Fibroblast of peridontal ligament (primary cell): ENCODE measurements around the gene RLBP1.

Experiments
- DNase-seq: peaks from one replicate; pipeline ENCODE4 v3.0.0-alpha.2; 2010; ENCODE audit errors: extremely low read depth

RLBP1 gene

GRCh38 chr15:89206908-89207331, 14.5 kb downstream of the RLBP1 start:
- DNase-seq, result peak; percentile 64

DNA sequence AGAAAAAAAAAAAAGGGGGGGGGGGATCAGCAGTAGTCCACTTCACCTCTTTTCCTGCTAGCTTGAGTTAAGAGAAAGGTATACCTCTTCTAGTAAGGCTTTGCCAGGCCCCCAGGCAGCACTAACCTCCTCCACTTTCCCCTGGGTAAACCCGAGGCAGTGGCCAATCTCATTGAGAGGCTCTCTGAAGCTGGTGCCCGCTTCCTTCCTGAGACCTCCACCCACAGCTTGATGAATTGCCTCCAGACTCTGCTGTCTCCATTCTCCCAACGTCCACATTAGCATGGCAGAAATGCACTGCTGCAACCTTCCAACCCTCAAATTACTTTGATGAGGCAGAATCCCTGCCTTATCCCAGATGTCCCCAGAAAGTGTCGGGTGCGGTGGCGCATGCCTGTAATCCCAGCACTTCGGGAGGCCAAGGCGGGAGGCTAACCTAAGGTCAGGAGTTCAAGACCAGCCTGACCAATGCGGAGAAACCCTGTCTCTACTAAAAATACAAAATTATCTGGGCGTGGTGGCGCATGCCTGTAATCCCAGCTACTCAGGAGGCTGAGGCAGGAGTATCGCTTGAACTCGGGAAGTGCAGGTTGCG, 15.3 kb downstream of the RLBP1 start:
- no peak for DNase-seq

GRCh38 chr15:89203705-89204273, 17.6 kb downstream of the RLBP1 start:
- no peak for DNase-seq

GRCh38 chr15:89201465-89202005, 19.8 kb downstream of the RLBP1 start:
- DNase-seq, result no peak

GRCh38 chr15:89200182-89200581, 21.2 kb downstream of the RLBP1 start:
- DNase-seq, result no peak

- no peak for DNase-seq
Measured at GRCh38 chr15:89199746-89200145, 21.6 kb downstream of the RLBP1 start.

GRCh38 chr15:89198934-89199333, 22.4 kb downstream of the RLBP1 start:
- DNase-seq, result peak; percentile 22

DNA sequence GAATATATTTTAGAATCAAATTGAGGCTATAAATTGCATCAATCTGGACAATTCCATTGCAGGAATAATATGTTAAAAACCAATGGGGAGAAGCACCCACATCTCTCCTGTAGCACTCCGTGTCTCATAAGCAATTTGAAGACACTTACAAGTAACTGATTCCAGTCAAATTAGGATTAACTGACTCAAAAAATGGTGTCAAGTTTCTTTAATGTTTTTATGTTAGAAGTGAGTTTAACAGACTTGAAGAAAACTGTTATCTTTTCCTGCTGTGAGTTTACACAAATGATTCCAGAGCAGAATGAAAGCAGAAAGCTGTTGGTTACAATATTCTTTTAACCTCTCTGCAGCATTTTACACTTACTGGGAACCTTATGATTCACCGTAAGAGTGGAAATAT, 23.2 kb downstream of the RLBP1 start:
- DNase-seq, result no peak

DNA sequence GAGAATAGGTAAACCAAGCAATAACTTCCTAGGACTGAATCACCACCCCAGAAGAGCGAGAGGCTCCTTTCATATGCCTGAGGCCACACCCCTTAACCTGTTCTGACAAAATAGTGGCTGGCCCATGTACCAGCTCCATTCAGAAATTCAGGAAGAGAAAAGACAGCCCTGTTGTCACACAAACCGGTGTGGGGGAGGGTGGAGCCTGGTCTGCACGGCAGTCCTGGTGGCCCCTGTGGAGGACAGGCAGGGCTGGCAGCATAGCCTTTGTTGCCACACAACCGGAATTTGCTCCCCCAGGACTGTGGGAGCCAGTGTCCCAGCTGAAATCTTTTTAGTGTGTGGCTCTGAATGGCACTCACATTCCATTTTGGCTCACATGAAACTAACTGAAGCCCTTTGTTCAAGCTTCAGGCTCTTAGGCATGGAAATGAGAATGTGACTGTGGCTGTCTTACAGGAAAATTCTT, 23.8 kb downstream of the RLBP1 start:
- DNase-seq, result no peak

GRCh38 chr15:89196994-89197393, 24.4 kb downstream of the RLBP1 start:
- no peak for DNase-seq

GRCh38 chr15:89196241-89196640, 25.1 kb downstream of the RLBP1 start:
- DNase-seq, result no peak

DNA sequence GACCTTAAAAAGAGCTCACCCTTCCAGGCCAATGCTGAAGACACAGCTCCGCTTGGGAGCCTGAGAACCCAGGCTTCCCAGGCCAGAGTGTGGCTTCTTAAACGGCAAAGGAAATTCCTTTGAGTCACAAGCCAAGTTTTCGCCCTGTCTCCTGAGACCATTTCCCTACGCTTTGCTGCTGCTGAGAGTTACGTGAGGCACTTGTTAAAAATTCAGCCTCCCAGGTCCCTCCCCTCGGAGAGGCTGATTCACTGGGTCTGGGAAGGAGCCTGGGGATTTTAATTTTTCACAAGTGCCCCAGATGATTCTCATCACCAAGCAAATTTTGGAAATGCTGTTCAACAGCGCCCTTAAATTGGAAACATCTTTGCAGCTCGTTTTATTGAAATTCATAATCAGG, 25.5 kb downstream of the RLBP1 start:
- peak; percentile 95 for DNase-seq

DNA sequence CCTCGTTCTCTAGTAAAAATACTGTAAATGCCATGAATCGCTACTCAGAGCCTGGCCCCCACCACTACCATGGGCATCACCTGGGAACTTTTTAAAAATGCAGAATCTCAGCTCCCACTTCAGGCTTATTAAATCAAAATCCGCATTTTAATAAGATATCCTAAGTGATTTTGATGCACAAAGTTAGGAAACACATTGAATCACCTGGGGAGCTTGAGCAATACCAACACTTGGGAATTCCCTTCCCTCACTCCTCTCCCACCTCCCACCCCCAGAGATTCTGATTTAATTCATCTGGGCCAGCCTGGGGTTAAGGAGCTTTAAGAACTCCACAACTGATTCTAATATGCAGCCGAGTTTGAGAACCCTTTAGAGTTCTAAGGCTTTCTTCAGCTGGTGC, 26.8 kb downstream of the RLBP1 start:
- DNase-seq, result no peak

GRCh38 chr15:89192766-89193165, 28.6 kb downstream of the RLBP1 start:
- DNase-seq, result no peak

GRCh38 chr15:89192136-89192535, 29.2 kb downstream of the RLBP1 start:
- no peak for DNase-seq

DNA sequence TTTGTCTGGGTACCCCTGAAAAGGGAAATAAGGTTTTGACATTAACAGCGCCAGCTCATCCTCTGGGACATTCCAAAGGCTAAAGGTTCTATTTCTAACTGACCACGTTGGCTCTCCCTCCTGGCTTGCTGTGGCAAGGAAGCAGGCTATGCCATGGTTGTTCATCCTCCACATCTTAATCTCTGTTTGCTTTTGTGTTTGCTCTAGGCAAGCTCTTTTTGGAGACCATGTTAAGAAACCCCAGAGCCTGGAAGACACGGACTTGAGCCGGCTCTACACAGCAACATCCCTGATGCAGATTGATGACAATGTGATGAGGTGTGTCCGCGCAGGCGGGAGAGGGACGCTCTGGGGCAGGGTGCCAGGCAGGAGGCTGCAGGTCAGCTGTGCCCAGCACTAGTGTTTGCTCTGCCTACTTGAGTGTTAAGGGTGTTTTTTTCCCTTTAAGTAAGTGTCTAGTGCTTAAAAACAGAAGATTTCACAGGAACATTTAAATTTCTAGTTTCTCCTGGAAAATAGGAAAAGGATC, 33.3 kb downstream of the RLBP1 start:
- DNase-seq, result no peak

GRCh38 chr15:89187301-89187985, 33.9 kb downstream of the RLBP1 start:
- no peak for DNase-seq

DNA sequence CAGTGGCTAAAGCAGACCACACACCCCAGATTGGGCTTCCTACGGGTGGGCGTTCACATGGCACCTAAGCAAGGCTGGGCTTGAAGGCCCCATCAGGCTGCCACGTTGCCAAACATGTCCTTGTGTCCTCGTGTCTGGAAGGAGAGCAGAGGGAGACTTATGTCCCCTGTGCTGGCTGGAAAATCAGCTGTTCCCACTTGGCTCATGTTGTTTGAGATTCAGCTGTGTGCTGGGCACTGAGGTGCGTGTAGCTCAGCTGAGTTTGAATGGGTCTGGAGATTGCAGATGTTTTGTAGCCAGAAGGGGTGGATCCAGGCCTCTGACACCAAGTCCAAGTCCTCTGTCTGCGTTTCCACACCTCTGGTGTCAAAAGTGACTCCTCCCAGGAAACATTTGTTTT, 34.6 kb downstream of the RLBP1 start:
- no peak for DNase-seq

- DNase-seq, result no peak
Measured at GRCh38 chr15:89184886-89185526, 36.4 kb downstream of the RLBP1 start.

DNA sequence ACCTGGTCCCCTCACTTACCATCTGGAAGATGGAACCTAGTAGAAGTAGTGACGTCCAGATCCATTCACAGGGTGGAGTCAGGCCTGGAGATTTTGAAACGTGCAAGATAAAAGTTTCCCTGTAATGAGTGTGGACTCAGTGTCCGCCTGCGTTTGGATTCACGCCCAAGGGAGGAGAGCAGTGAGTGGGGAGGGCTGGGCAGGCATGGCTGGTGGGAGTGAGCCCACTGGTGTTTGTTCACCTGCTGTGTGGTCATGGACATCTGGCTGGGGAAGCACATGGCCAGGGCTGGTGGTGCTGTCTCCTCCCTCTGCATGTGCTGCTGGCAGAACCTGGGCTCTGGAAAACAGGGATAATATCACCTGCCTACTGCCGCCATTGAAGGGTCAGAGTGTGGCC, 37.0 kb downstream of the RLBP1 start:
- DNase-seq, result no peak

GRCh38 chr15:89179966-89180875, 41.2 kb downstream of the RLBP1 start:
- peak; percentile 30 for DNase-seq
